NCI-H1694 (cell line): ENCODE measurements around the gene CCDC194.
A peak's percentile ranks its signal among the peaks of the same experiment; 100 is the strongest.
"Not testable (repeated sequence)": the region's sequence is repeated elsewhere in the genome, so short reads cannot be mapped to it uniquely, and the experiment has no call there.

Experiments
- DNase-seq: peaks from one replicate; lab custom pipeline; 2025; lab: John Stamatoyannopoulos, UW

Gene CCDC194

DNA sequence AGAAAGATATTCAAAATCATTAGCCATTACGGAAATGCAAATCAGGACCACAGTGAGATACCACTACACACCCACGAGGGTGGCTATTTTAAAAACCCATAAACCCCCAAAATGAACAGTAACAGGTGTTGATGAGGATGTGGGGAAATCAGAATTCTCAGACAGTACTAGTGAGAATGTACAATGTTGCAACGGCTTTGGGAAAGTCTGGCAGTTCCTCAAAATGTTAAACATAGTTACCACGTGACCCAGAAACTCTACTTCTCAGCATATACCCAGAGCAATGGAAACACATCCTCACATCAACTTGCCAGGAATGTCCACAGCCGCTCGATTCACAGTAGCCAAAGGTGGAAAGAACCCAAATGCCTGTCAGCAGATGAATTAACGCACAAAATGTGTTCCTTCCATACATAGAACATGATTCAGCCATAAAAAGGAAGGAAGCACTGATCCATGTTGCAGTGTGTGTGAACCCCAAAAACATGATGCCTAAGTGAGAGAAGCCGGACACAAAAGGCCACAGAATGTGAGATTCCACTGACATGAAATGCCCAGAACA lies 23.9 kb downstream of the CCDC194 start:
- DNase-seq = no peak

DNA sequence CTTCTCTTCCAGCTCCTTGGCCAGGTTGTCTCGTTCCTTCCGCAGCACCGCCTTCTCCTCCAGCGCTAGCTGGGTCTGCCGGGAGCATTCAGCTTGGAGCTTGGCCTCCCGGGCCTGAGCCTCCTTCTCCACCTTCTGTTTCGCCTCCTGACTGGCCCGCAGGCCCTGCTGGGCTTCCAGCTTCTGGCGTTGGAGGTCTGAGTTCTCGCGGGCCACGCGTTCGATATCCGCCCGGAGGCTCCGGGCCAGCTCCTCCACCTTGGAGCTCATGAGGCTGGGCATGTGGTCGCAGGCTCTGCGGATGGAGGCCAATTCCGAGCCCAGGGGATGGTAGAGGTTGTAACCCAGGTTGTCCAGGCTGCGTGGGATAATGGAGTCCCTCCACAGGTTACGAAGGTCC lies 28.6 kb downstream of the CCDC194 start:
- DNase-seq = no peak

DNA sequence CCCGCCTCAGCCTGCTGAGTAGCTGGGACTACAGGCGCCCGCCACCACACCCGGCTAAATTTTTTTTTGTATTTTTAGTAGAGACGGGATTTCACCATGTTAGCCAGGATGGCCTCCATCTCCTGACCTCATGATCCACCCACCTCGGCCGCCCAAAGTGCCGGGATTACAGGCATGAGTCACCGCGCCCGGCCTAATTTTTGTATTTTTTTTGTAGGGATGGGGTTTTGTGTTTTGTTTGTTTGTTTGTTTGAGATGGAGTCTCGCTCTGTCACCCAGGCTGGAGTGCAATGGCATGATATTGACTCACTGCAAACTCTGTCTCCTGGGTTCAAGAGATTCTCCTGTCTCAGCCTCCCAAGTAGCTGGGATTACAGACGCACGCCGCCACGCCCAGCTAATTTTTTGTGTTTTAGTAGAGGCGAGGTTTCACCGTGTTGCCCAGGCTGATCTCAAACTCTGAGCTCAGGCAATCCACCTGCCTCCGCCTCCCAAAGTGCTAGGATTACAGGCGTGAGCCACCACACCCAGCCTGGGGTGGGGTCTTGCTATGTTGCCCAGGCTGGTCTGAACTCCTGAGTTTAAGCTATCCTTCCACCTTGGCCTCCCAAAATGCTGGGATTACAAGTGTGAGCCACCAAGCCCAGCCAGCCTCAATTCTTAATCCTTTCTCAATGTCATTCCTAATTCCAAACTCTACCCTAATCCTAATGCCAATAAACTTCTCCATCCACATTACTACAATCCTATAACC lies 30.0 kb downstream of the CCDC194 start:
- DNase-seq = not testable (repeated sequence)

DNA sequence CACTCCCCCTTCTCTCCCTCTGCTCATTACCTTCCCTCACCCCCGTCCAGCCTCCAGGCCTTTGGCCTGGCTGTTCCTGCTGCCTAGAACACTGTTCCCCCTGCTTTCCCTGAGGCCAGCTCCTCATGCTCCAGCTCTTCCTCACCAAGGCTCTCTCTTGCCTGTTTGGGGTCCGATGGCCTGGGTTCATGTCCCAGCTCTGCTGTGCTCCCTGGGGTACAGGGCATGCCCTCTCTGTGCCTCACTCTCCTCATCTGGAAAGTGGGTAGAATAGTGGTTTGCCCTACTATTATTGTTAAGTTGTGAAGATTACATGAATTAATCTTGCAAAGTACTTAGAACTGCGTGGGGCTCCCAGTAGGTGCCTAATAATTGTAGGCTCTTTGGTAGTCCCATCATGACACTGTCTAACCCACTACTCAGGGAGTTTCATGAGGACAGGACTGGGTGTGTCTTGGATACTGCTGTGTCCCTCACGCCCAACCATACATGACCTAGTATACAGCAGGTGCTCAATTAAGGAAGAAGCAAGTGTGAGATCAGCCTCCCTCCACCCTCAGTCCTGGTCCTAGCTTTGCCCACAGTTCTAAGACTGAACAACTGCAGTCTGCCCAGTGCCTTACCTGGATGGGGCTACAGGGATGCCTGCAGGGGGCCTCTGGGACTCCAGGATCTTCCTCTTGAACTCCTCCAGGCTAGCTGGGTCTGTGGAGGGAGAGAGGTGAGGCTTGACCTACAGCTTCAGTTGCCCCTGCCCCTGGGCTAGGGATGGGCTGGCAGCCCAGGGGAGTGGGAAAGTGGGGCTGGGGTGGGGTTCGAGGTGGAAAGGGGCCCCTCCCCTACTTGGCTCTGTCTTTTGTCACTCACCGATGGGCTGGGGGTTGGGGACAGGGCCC lies 33.8 kb downstream of the CCDC194 start:
- no peak for DNase-seq

DNA sequence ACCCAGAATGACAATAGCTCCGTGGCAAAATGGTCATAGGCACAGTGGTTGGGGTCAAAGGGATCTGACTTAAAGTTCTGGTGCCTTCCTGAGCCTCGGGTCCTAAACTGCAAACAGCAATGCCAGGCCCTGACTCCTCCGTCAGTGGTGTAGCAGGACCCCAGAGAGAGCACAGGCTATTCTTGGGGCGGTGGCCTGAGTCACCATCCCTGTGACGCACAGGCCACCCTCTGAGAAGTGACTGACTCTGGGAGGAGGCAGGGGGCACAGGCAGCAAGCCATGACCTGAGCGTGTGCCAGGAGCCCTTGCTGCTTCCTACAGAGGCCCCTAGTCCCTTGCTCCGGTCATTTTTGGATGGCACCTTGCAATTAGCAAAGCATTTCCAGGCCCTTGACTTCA lies 35.6 kb downstream of the CCDC194 start:
- DNase-seq = no peak

DNA sequence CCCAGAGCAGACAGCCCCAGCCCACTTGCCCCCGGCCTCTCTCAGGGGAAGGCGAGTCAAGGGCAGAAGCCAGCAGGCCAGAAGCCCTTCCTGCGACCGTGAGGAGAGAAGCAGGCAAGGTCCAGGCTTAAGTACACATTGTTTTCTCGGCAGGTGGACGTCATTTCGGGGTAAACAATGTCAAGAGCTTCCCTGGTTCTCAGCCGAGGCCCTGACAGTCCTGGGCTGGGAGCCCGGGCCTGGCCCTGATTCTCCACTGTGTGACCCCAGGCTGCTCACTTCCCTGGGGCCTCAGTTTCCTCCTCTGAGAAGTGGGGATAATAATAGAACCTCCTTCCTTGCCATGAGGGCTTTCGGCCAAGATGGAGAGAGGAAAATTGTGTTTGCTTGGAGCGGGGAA lies 36.3 kb downstream of the CCDC194 start:
- no peak for DNase-seq

DNA sequence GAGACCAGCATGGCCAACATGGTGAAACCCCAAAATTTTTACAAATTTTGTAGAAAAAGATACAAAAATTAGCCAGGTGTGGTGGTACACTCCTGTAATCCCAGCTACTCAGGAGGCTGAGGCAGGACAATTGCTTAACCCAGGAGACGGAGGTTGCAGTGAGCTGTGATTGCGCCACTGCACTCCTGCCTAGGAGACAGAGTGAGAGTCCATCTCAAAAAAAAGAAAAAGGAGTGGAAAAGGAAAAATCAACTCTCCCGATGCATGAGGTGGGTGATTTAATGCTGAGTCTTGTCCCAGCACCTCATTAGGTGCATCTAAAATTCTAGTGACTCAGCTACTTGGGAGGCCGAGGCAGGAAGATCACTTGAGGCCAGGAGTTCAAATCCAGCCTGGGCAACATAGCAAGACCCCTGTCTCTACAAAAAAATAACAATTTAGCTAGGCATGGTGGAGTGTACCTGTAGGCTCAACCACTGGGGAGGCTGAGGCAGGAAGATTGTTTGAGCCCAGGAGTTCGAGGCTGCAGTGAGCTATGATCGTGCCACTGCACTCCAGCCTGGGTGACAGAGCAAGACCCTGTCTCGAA lies 36.8 kb downstream of the CCDC194 start:
- no peak for DNase-seq

DNA sequence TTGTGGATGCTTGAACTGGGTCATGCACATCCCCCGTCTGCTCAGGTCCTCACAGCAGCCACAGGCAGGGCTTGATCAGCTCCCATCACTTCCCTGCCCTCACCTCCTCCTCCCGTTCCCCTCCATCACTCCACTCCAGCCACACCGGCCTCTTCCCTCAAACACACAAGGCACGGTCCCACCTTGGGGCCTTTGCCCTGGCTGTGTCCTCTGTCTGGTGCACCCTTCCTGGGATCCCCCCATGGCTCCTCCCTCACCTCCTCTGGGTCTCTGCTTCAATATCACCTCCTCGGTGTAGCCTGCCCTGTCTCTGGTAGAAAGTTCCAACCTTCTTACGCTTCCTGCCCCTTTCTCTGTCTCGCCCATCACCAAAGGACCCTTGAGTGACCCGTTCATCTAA lies 40.6 kb downstream of the CCDC194 start:
- no peak for DNase-seq

DNA sequence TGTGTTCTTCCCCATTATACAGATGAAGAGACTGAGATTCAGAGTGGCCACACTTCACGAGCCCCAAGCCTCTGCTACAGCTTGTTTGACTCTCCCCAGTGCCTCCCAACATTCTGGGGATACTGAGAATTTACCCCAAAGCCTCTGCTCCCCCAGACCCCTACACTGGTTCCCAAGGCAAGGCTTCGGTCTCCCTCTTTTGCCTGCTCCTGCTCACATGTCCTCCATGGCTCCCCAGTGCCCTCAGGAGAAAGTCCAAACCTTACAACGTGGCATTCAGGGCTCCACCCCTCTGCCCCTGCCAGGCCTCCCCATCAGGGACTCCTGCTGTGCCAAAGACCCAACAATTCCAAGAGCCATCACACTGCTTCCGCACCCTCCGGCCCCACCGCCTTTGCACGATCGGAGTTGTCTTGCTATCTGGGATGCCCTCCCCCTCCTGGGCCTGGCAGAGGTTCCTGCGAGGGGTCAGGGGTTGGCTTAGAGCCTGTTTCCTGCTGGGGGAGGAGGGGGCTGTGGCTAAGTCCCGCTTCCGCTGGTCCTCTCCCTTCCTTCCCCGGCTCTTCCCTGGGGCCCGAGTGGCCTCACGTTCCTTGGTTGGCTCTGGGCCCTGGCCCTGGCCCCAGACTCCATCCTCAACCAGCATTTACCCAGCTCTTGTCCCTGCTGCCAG lies 41.3 kb downstream of the CCDC194 start:
- DNase-seq = no peak

DNA sequence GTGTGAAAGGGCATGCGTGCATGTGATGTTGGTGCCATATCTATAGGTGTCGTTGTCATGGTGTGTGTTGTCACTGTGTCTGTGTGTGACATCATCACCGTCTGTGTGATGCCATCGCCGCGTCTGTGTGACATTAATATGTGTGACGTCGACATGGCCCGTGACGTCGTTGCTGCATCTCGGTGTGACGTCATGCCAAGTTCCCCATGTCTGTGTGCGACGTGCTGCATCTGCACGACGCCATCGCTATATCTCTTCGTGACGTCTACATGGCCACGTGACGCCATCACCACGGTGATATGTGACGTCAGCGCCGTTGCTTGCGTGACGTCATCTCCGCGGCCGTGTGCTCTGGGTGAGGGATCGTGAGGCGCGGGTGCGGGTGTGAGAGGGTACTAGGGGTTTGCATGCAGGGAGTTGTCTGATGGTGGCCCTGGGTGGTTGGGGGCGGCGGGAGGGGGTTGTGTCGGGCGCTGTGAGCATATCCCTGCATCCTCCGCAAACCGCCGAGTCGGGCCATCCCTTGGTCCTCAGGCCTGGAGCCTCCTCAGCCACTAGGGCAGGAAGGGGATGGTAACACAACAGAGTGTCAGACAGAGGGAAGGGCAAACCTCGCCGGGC lies 42.1 kb downstream of the CCDC194 start:
- DNase-seq = no peak

DNA sequence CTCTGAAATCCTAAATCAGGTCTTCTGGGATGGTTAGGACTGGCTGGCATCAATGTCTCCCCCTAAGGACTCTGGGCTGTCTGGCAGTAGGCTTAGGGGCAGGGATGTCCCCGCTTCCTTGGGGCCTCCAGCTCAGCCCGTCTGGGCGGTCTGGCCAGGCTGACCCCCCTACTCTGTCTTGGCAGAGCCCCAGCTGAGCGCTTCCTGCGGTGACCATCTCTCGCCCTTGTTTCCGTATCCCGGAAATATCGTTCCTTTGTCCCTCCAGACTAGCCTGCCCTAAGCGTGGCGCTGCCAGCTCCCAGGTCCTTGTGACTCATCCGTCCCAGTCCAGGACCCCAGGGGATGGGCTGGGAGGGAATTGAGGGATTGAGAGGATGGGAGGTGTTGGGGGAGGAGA lies 45.3 kb downstream of the CCDC194 start:
- DNase-seq = no peak

DNA sequence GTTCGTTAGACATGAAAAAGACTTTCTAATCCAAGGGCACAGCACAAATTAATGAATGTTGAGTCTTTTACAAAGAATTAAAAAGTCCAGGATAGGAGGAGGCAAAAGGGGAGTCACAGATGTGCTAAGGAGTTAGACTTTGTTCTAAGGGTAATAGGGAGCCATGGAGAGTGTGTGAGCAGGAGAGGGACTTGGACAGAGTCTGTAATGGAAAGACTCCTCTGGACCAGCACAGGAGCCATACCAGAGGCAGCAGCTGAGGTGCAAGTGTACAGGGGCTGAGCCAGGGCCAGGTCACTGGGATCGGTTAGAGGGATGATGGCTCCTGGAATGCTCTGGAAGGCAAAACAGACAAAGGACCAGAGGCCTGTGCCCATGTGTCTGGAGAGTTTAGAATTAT lies 46.1 kb downstream of the CCDC194 start:
- DNase-seq = no peak

DNA sequence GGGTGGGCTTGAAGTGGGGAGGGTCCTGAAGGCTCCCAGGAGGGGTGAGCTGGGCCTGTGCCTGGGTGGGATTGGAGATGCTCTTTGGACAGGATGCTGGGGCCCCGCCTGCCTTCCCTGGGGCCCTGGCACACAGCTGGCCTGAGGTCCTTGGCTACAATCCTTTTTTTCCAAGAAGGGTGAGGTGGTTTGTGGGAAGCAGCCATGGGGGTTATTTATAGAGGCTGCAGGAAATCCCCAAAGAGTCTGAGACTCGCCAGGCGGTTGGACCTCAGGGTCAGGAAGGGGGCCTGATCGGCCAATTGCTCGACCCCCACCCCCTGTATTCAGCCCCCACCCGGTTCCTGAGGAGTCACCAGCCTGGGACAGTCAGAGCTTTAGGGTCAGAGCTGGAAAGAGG lies 46.6 kb downstream of the CCDC194 start:
- no peak for DNase-seq

DNA sequence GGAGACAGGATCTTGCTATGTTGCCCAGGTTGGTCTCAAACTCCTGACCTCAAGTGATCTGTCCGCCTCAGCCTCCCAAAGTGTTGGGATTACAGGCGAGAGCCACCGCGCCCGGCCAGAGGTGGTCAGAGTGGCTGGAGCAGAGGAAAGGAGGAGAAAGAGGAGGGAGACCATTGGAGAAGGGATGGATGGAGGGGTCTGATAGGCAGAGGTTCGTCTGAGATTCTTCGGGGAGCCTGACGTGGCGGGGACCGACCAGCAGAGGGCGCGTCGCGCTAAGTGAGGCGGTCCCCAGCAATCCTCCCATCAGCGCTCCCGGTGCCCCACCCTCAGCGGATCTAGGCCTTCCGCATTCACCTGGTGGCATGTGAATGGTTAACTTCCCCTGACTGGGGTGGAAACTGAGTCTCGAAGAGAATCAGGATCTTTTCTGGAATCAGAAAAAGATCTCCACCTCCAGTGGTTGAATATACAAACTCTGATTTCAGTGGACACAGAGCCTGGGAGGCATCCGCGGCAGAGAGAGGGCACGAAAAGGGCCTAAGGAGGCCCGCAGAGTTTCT lies 47.8 kb downstream of the CCDC194 start:
- DNase-seq = peak; percentile 19

DNA sequence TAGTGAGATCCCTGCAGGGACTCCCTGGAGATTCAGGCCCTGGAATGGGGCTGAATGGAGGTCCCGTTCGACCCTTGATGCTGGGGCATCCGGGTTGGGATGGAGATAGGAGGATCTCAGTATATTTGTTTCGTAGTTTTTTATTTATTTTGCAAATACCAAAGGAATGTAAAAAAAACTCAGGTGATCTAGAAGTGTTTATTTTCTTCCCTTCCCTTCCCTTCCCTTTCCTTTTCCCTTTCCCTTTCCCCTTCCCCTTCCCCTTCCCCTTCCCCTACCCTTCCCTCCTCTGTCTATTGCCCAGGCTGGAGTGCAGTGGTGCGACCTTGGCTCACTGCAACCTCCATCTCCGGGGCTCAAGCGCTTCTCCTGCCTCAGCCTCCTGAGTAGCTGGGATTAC lies 52.2 kb downstream of the CCDC194 start:
- DNase-seq = no peak

DNA sequence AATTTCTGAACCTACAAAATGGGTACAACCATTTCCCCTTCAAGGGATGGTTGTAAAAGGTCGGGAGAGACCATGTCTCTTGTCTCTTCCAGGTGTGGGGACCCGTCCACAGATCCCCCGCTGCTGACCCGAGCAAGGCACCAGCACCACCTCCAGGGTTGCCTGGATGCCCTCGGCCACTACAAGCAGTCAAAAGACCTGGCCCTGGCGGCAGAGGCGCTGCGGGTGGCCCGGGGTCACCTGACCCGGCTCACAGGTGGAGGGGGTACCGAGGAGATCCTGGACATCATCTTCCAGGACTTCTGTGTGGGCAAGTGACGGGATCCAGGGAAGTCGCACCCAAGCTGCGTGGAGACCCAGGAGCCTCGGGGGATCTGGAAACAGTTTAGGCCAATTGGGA lies 52.6 kb downstream of the CCDC194 start:
- DNase-seq = no peak

DNA sequence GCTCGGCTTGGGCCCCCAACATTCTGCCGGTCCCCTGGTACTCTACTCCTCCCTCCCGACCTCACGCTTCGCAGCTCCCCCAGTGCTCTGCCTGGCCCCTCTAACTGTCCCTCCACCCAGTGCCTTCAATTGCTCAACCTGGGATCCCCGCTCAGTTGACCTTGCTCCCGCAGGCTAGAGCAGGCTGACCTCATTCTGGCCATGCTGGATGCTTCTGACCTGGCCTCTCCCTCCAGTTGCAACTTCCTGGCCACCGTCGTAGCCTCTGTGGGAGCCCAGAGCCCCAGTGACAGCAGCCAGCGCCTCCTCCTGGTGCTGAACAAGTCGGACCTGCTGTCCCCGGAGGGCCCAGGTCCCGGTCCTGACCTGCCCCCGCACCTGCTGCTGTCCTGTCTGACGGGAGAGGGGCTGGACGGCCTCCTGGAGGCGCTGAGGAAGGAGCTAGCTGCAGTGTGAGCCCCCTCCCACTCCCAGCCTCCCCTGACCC lies 53.1 kb downstream of the CCDC194 start:
- DNase-seq = no peak
